Endothelial cell of umbilical vein (primary cell): ENCODE measurements around the gene FARP1.

ENCODE experiments used
- CTCF ChIP-seq, 2 donors: IDR thresholded peaks; 1 replicate in 1 of 2; 2 replicates in 1 of 2; pipeline ENCODE4 v1.5.1; 2011; ENCODE audit warnings: low read length in 2 of 2, mild to moderate bottlenecking in 2 of 2, moderate library complexity in 2 of 2, control low read depth in 1 of 2, inconsistent platforms in 1 of 2, low read depth in 1 of 2; ENCODE audit not compliant: insufficient read depth in 1 of 2; ENCODE audit errors: extremely low read depth in 1 of 2
- MYC ChIP-seq: IDR thresholded peaks from one replicate; pipeline ENCODE4 v1.6.1; 2011; ENCODE audit warnings: mild to moderate bottlenecking, low read depth, low read length
- POLR2A ChIP-seq: IDR thresholded peaks from 2 replicates; pipeline ENCODE4 v1.6.1; 2012; ENCODE audit warnings: low read depth, mild to moderate bottlenecking, control low read depth, low read length

- no peak for TF ChIP-seq CTCF (IDR thresholded peaks at IDR 0.05; ENCODE audit: extremely low read depth in 1 of 2, insufficient read depth in 1 of 2, low read depth in 1 of 2, low read length in 2 of 2)
- TF ChIP-seq POLR2A, result no peak
- TF ChIP-seq MYC, result no peak
Observed at GRCh38 chr13:98317573-98318171, 174.8 kb downstream of the FARP1 start.
